ENCODE results near the gene ZCCHC7. TPM values are rescaled to one million over a fixed set of nuclear protein-coding genes. Genes with fewer than 3 reads are reported as not detected.
"Not testable (repeated sequence)": the region's sequence is repeated elsewhere in the genome, so short reads cannot be mapped to it uniquely, and the experiment has no call there.

ZCCHC7 gene
- total and polyA plus RNA-seq, 5 experiments from 2014 or later, result 27.2 to 56.0 (median 40.2) TPM

DNA sequence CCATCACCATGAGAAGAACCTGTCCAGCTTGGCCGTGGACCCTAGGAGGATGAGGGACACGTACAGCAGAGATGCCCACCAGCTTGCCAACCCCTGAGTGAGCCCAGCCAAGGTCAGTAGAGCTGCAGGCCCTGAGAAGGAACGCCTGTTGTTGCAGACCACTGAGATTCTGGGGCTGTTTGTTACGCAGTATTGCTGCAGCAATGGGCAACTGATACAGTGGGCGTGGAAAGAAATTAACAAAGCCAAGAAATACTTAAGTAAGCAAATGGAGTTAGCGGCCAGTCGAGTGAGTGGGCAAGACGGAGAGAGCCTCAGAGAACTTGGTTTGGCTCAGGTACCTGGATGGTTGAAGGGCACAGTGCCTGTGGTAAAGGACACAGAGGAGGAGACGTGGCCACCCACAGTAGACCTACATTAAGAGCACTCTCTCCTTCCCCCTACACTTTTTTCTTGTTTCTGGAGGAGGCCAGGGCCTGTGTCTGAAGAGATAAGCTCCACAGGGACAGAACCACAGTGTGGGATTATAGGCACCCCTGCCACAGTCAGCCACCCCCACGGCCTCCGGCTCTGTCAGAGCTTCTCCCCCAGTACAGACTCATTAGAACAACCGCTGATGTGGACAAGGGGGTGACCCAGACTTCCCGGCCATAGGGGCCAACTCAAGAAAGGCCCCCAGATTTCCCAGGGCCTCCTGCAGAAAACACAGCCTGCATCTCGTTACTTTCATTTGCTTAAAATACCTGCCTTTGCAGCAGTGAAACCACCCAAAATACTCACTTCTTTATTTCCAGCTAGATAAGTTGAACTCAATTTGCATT lies 262.0 kb downstream of the ZCCHC7 start:
- Mint-ChIP-seq H3K4me3 (no peak overlapping the region), H3K9me3 (no peaks in the 10 kb centered on the region), H3K27ac (peak overlapping the region in 1 of 10 donors; percentile 83), H3K4me1 (peaks cover 0 to 54% (median 0%) of the 10 kb centered on the region in 4 donors), H3K36me3 (peaks cover 0 to 3% (median 0%) of the 10 kb centered on the region in 3 donors), H3K27me3 (peaks cover 0 to 13% (median 3%) of the 10 kb centered on the region in 5 donors)
- POLR2A ChIA-PET, result no interaction called here
- no peak for ATAC-seq
- no peak for DNase-seq

DNA sequence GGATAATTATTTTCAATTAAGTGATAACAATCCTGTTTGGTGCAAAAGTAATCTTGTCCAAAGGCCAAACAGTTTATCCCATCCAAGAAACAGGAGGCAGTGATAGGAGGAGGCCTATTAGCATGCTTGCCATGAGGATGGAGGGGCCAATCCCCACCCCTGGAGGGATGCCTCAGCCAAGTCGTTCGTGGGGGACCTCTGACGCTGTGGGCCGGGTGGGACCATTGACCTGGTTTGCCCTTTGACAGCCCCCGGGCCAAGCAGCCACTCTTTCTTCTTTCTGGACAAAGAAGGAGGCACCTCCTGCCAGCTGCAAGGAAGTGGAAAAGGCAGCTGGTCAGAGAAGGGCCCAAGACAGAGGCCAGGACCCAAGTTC lies 262.6 kb downstream of the ZCCHC7 start:
- no peak overlapping the region for H3K4me3 Mint-ChIP-seq
- ATAC-seq (no peak), DNase-seq (no peak)
- POLR2A ChIA-PET, result no interaction called here
- peak overlapping the region in 1 of 10 donors; percentile 83 for H3K27ac Mint-ChIP-seq
- H3K9me3 Mint-ChIP-seq, result no peaks in the 10 kb centered on the region
- peaks cover 0 to 52% (median 0%) of the 10 kb centered on the region in 4 donors for H3K4me1 Mint-ChIP-seq
- peaks cover 0 to 3% (median 0%) of the 10 kb centered on the region in 3 donors for H3K36me3 Mint-ChIP-seq
- peaks cover 0 to 10% (median 2%) of the 10 kb centered on the region in 5 donors for H3K27me3 Mint-ChIP-seq

DNA sequence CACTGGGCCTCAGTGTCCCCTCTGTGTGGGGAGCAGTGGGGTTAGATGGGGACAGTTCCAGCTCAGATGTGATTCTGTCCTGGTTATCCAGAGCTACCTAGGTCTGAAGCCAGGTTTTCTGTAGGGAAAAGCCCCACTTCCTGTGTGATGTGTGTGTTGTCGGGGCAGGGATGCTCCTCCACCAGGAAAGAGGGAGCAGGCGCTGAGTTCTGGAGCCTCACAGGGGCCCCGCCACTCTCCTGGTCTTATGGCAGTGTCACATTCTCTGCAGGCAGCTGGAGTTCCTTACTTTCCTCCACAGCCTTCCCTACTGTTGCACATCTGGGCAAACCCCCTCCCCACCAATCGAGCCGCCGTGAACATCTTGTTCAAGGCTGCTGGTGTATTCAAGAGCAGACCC lies 263.0 kb downstream of the ZCCHC7 start:
- POLR2A ChIA-PET, result no interaction called here
- Mint-ChIP-seq H3K36me3 (peaks cover 0 to 3% (median 0%) of the 10 kb centered on the region in 3 donors), H3K27ac (peak overlapping the region in 1 of 10 donors; percentile 61), H3K4me3 (no peak overlapping the region), H3K27me3 (peaks cover 0 to 7% (median 2%) of the 10 kb centered on the region in 5 donors), H3K9me3 (no peaks in the 10 kb centered on the region), H3K4me1 (peaks cover 0 to 51% (median 0%) of the 10 kb centered on the region in 4 donors)
- ATAC-seq (no peak), DNase-seq (no peak)

DNA sequence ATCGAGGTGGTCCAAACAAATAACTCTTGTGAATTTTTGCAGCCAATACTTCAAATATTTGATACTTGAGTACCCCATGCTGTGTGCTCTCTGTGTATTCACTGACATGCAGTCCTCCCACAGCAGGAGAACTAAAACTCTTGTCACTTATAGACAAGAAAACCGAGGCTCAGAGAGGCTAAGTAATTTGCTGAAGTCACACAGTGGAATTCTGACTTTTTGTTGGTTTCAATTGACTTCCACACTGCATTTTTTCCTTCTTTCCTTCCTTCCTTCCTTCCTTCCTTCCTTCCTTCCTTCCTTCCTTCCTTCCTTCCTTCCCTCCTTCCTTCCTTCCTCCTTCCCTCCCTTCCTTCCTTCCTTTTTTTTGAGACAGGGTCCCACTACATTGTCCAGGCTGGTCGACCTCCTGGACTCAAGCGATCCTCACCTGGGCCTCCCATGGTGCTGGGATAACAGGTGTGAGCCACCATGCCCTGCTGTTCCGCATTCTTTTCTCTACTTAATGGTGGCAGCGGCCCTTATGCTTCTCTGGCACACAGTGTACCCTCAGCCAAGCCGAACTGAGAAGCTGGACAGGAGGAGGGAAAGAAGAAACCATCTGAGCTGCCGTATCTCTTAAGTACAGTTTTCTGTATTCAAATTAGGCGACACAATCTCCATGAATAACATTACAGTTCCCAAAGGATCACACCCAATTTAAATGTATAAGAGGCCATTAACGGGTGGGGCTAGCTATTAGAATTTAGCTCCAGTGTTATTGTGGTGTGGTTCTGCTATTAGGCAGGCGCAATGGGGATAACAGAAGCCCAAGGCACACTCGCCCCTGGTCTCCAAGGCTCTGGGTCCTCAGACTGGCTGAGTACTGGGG lies 263.7 kb downstream of the ZCCHC7 start:
- H3K4me3 Mint-ChIP-seq, result no peak overlapping the region
- ATAC-seq (no peak), DNase-seq (no peak)
- H3K27me3 Mint-ChIP-seq, result peaks cover 0 to 6% (median 2%) of the 10 kb centered on the region in 5 donors
- POLR2A ChIA-PET, result no interaction called here
- H3K36me3 Mint-ChIP-seq, result no peaks in the 10 kb centered on the region
- peaks cover 0 to 53% (median 0%) of the 10 kb centered on the region in 4 donors for H3K4me1 Mint-ChIP-seq
- no peaks in the 10 kb centered on the region for H3K9me3 Mint-ChIP-seq
- peak overlapping the region in 1 of 10 donors; percentile 26 for H3K27ac Mint-ChIP-seq

DNA sequence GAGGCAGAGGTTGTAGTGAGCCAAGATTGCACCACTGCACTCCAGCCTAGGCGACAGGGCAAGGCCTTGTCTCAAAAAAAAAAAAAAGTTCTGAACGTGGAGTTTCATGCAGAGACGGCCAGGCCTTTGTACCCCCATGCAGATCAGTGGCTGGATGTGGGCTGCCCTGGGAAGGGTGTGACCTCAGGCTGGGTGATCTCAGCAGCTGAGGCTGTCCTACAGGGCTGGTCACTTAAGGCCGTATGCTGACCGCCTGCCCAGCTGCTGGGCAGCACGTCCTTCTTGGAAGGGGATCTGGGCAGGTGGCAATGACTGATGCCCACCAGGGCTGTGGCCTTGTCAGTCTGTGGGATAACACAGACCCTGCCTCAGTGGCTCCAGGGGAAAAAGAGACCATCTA lies 264.9 kb downstream of the ZCCHC7 start:
- ATAC-seq (no peak), DNase-seq (no peak)
- Mint-ChIP-seq H3K4me1 (peaks cover 0 to 51% (median 0%) of the 10 kb centered on the region in 4 donors), H3K9me3 (no peaks in the 10 kb centered on the region), H3K27ac (no peak overlapping the region), H3K36me3 (no peaks in the 10 kb centered on the region), H3K4me3 (no peak overlapping the region), H3K27me3 (peaks cover 0 to 2% (median 0%) of the 10 kb centered on the region in 5 donors)
- POLR2A ChIA-PET, result interaction anchor here (0.7 kb wide), 1 partner anchor 17 kb away, joined by 3 read pairs; no protein-coding TSS in a partner anchor

DNA sequence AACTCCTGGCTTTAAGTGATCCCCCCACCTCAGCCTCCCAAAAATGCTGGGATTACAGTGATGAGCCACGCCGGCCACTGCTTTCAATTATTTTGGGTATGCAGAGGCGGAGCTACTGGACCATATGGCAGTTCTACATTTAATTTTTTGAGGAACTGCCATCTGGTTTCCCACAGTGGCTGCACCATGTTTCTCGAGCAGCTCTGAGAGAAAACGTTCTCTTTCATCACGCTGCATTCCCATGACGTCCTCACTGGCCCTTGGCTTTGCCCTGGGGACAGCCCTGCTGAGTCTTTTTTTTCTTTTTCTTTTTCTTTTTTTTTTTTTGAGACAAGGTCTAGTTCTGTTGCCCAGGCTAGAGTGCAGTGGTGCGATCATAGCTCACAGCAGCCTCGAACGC lies 266.6 kb downstream of the ZCCHC7 start:
- H3K27me3 Mint-ChIP-seq, result no peaks in the 10 kb centered on the region
- POLR2A ChIA-PET, result no interaction called here
- no peak for ATAC-seq
- peak overlapping the region in 1 of 10 donors; percentile 26 for H3K27ac Mint-ChIP-seq
- no peaks in the 10 kb centered on the region for H3K36me3 Mint-ChIP-seq
- no peak for DNase-seq
- H3K4me1 Mint-ChIP-seq, result peaks cover 0 to 43% (median 0%) of the 10 kb centered on the region in 4 donors
- H3K4me3 Mint-ChIP-seq, result no peak overlapping the region
- H3K9me3 Mint-ChIP-seq, result no peaks in the 10 kb centered on the region

DNA sequence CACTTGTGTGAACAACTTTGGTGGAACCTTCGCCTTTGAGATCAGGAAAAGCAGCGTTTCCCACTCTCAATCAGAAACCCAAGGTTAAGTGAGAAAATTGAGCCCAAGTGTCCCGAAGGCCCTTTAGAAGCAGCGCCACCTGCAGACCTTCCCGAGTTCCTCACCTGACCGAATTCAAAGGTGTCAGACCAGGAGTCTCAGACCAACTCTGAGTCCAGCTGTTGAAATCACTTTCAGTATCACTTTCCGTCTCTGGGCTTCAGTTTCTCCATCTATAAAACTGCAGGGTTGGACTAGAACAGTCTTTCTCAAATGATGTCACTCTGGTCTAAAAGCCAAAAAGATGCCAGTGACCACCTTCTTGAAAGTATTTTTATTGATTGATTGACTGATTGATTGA lies 270.4 kb downstream of the ZCCHC7 start:
- H3K4me3 Mint-ChIP-seq, result no peak overlapping the region
- POLR2A ChIA-PET, result no interaction called here
- no peaks in the 10 kb centered on the region for H3K9me3 Mint-ChIP-seq
- peaks cover 0 to 25% (median 0%) of the 10 kb centered on the region in 4 donors for H3K4me1 Mint-ChIP-seq
- DNase-seq, result peak in 4 of 10 donors; percentile 8 to 70 (median 10)
- no peaks in the 10 kb centered on the region for H3K36me3 Mint-ChIP-seq
- no peak for ATAC-seq
- H3K27me3 Mint-ChIP-seq, result no peaks in the 10 kb centered on the region
- no peak overlapping the region for H3K27ac Mint-ChIP-seq

DNA sequence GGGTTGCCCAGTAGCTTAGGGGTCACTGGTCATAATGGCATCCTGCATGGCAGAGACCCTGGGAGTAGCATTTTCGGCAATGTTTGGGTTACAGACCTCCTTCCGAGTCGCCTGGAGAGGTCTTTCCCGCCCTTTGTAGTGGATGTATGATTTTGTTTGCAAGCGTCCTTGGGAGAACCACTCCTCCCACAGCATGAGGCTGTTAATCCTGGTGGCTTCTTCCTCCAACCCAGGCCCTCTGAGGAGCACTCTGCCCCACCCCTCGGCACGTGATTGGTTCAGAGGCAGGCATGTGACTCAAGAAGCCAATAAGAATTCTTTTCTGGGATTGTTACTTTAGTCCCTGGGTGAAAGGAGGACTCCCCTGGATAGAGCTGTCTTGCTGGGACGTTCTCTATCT lies 271.9 kb downstream of the ZCCHC7 start:
- Mint-ChIP-seq H3K4me3 (no peak overlapping the region), H3K9me3 (no peaks in the 10 kb centered on the region), H3K27ac (no peak overlapping the region), H3K4me1 (peaks cover 0 to 17% (median 0%) of the 10 kb centered on the region in 4 donors), H3K36me3 (no peaks in the 10 kb centered on the region), H3K27me3 (no peaks in the 10 kb centered on the region)
- DNase-seq (no peak), ATAC-seq (no peak)
- POLR2A ChIA-PET, result no interaction called here

DNA sequence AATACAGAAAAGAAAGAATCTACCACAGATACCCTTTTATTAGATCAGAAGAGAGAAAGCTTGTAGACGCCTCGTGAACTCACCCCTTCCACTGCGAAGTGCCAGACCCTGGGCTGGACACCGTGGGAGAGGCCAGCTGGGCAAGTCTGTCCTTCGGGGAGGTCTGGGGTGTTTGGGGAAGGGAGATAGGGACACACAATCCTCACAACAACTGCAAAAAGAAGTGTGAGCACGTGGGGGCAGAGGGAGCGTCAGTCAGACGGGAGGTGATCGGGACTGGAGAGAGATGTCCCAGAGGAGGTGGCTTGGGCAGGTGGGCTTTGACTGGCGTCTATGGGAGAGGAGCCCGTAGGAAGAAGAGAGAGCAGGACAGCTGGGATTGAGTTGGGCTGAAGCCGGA lies 274.9 kb downstream of the ZCCHC7 start:
- no peak overlapping the region for H3K4me3 Mint-ChIP-seq
- peak overlapping the region in 1 of 10 donors; percentile 72 for H3K27ac Mint-ChIP-seq
- POLR2A ChIA-PET, result no interaction called here
- no peaks in the 10 kb centered on the region for H3K9me3 Mint-ChIP-seq
- DNase-seq, result no peak
- peaks cover 0 to 3% (median 0%) of the 10 kb centered on the region in 5 donors for H3K27me3 Mint-ChIP-seq
- no peaks in the 10 kb centered on the region for H3K36me3 Mint-ChIP-seq
- H3K4me1 Mint-ChIP-seq, result peaks cover 0 to 21% (median 0%) of the 10 kb centered on the region in 4 donors
- no peak for ATAC-seq

DNA sequence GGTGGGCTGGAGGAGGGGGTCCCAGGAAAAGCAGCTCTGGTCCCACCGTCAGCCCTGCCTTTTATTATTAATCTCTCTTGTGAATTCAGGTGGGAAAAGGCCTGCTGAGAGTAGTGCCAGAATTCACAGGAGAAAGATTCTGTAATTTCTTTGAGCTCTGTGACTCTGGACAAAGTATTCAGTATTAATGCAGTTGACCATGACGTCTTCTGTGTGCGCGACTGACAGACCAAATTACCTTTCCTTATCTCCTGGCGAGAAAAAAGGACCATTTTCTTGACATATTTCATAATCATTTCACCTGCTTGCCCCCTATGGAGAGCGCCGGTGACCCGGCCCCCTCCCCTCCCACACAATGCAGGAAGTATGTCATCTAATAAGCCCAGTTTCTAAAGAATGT lies 275.3 kb downstream of the ZCCHC7 start:
- Mint-ChIP-seq H3K36me3 (no peaks in the 10 kb centered on the region), H3K4me1 (peaks cover 0 to 16% (median 0%) of the 10 kb centered on the region in 4 donors), H3K27ac (no peak overlapping the region), H3K4me3 (no peak overlapping the region), H3K9me3 (no peaks in the 10 kb centered on the region), H3K27me3 (peaks cover 0 to 3% (median 0%) of the 10 kb centered on the region in 5 donors)
- ATAC-seq (no peak), DNase-seq (no peak)
- POLR2A ChIA-PET, result no interaction called here

DNA sequence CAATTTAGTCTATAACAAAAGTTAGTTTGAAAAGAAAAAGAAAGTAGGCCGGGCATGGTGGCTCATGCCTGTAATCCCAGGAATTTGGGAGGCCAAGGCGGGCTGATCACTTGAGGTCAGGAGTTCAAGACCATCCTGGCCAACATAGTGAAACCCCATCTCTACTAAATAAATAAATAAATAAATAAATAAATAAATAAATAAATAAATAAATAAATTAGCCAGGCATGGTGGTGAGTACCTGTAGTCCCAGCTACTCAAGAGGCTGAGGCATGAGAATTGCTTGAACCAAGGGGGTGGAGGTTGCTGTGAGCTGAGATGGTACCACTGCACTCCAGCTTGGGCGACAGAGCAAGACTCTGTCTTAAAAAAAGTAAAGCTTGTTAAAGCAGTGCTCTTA lies 277.6 kb downstream of the ZCCHC7 start:
- POLR2A ChIA-PET, H3K36me3 Mint-ChIP-seq, H3K9me3 Mint-ChIP-seq, H3K27ac Mint-ChIP-seq, H3K27me3 Mint-ChIP-seq, DNase-seq, H3K4me3 Mint-ChIP-seq, ATAC-seq: not testable (repeated sequence)
- H3K4me1 Mint-ChIP-seq, result peaks cover 0 to 18% (median 0%) of the 10 kb centered on the region in 4 donors

DNA sequence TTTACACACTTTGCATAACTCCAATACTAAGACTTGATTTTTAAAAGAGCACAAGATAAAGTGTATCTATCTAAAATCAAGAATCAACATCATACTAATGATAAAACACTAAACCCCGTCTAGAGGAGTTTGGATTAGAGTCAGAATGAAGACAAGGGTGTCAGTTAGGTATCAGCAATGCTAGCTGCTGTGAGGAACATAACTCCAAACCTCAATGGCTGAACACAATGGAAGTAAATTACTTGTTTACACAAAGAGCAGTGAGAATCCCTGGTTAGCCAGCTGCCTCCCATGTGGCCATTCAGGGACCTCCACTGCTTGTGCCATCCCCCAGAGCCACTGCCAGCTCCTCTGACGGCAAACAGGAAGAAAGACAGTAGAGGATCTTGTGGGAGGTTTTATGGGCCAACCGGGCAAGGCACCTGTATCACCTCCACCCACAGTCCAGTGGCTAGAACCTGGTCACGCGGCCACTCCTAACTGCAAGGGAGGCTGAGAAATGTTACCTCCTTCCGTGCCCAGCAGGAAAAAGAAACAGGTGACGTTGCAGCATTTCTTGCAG lies 278.2 kb downstream of the ZCCHC7 start:
- no peak overlapping the region for H3K27ac Mint-ChIP-seq
- ATAC-seq (no peak), DNase-seq (no peak)
- no peak overlapping the region for H3K4me3 Mint-ChIP-seq
- H3K4me1 Mint-ChIP-seq, result peaks cover 0 to 23% (median 0%) of the 10 kb centered on the region in 4 donors
- H3K9me3 Mint-ChIP-seq, result no peaks in the 10 kb centered on the region
- POLR2A ChIA-PET, result no interaction called here
- peaks cover 0 to 3% (median 0%) of the 10 kb centered on the region in 5 donors for H3K27me3 Mint-ChIP-seq
- H3K36me3 Mint-ChIP-seq, result no peaks in the 10 kb centered on the region
